Fibroblast of the aortic adventitia (primary cell): ENCODE results near the gene GCNT1. TPM values are rescaled to one million over a fixed set of nuclear protein-coding genes. Genes with fewer than 3 reads are reported as not detected.
"Not testable (repeated sequence)": the region's sequence is repeated elsewhere in the genome, so short reads cannot be mapped to it uniquely, and the experiment has no call there.

Source experiments
- DNase-seq: peaks from one replicate; pipeline ENCODE4 v3.0.0-alpha.2; 2010; ENCODE audit warnings: low read depth
- H3K4me3 ChIP-seq: 2 replicates; pipeline ENCODE4 v1.5.1; 2011; ENCODE audit warnings: low read depth, mild to moderate bottlenecking, control low read depth, low read length, moderate library complexity
- CTCF ChIP-seq: IDR thresholded peaks from 2 replicates; pipeline ENCODE4 v1.5.1; 2011; ENCODE audit warnings: mild to moderate bottlenecking, low read length, control low read depth, inconsistent platforms; ENCODE audit not compliant: insufficient read depth
- total RNA-seq: library from RNA; depleted of rRNA; stranded (reverse); fragments of >200 nt; gene quantifications from 2 replicates; pipeline ENCODE4 v1.2.3, GENCODE V29; 2012; ENCODE audit warnings: low replicate concordance

GCNT1 gene
- total RNA-seq, 1 donor: 18.0 TPM

- no peak for TF ChIP-seq CTCF
- H3K4me3 ChIP-seq: no peak overlapping the region
- DNase-seq: no peak
These were observed 60.3 kb downstream of the GCNT1 start for GRCh38 chr9:76519075-76519835.

- no peak overlapping the region for H3K4me3 ChIP-seq
- DNase-seq: no peak
These were observed 62.3 kb downstream of the GCNT1 start for GRCh38 chr9:76521244-76521681.

GRCh38 chr9:76521906-76522305 lies 62.9 kb downstream of the GCNT1 start:
- DNase-seq: no peak
- H3K4me3 ChIP-seq: no peak overlapping the region
- TF ChIP-seq CTCF: no peak

More at GRCh38 chr9:76521244-76521681, 62.3 kb downstream of the GCNT1 start:
- no peak for TF ChIP-seq CTCF

GRCh38 chr9:76523617-76524200 lies 64.7 kb downstream of the GCNT1 start:
- not testable (repeated sequence) for DNase-seq, H3K4me3 ChIP-seq

- TF ChIP-seq CTCF: no peak
- no peak for DNase-seq
- no peak overlapping the region for H3K4me3 ChIP-seq
These were observed 66.2 kb downstream of the GCNT1 start for GRCh38 chr9:76525196-76525595.

- H3K4me3 ChIP-seq: no peak overlapping the region
- DNase-seq: no peak
- no peak for TF ChIP-seq CTCF
These were observed 67.0 kb downstream of the GCNT1 start for GRCh38 chr9:76526026-76526425.

- no peak overlapping the region for H3K4me3 ChIP-seq
- no peak for TF ChIP-seq CTCF
- DNase-seq: peak; percentile 70
These were observed 69.1 kb downstream of the GCNT1 start for GRCh38 chr9:76528056-76528455.
